Activated B cell treated with CpG ODN at 0.5 μM for 24 hours (primary cell): ENCODE results near the gene MTHFD1. TPM values are rescaled to one million over a fixed set of nuclear protein-coding genes. Genes with fewer than 3 reads are reported as not detected.
A peak's percentile ranks its signal among the peaks of the same experiment; 100 is the strongest.

ENCODE experiments used
- ATAC-seq: fragments of 200-7000 bp; cut with Tn5 transposase; one replicate; pipeline ENCODE4 v1.10.0; 2021; ENCODE audit warnings: low read depth, mild to moderate bottlenecking, moderate library complexity
- CTCF ChIA-PET: fragments of 350-600 bp; sonication (Branson Sonifier 250); formaldehyde crosslinking; loops from one replicate; lab custom pipeline; 2021; ENCODE audit warnings: antibody characterized with exemption; lab: Charles Lee
- POLR2A ChIA-PET: fragments of 350-600 bp; sonication (Branson Sonifier 250); formaldehyde crosslinking; loops from one replicate; lab custom pipeline; 2021; ENCODE audit warnings: antibody characterized with exemption; lab: Charles Lee
- DNase-seq: peaks from one replicate; pipeline ENCODE4 v3.0.0; 2022
- H3K27ac Mint-ChIP-seq: one replicate; pipeline ENCODE4 v1.8.0; 2020; ENCODE audit warnings: mixed read lengths
- H3K27me3 Mint-ChIP-seq: one replicate; pipeline ENCODE4 v1.8.0; 2021; ENCODE audit warnings: mixed read lengths
- H3K36me3 Mint-ChIP-seq: one replicate; pipeline ENCODE4 v1.8.0; 2021; ENCODE audit warnings: low read depth, mixed read lengths
- H3K4me1 Mint-ChIP-seq: one replicate; pipeline ENCODE4 v1.8.0; 2021; ENCODE audit warnings: mixed read lengths
- H3K4me3 Mint-ChIP-seq: one replicate; pipeline ENCODE4 v1.8.0; 2020; ENCODE audit warnings: mild to moderate bottlenecking, mixed read lengths
- H3K9me3 Mint-ChIP-seq: one replicate; pipeline ENCODE4 v1.8.0; 2020; ENCODE audit warnings: mixed read lengths
- CTCF ChIP-seq: fragments of 200-600 bp; IDR thresholded peaks from one replicate; pipeline ENCODE4 v1.8.0; 2022; ENCODE audit warnings: antibody characterized with exemption, mild to moderate bottlenecking
- intact Hi-C: fragments of 100-400 bp; cut with micrococcal nuclease; formaldehyde crosslinking; loops from one replicate; pipeline ENCODE4 v1.15.1; 2024
- total RNA-seq: library from RNA; stranded (reverse); gene quantifications from 2 replicates; pipeline ENCODE4 v1.2.3, GENCODE V29; 2022

Gene MTHFD1
- total RNA-seq, 1 donor from 2014 or later, result 98.4 TPM

- POLR2A ChIA-PET, result no interaction called here
- no peak for DNase-seq
- CTCF ChIA-PET, result interaction anchor here (0.9 to 1.9 kb wide), 3 partner anchors 8 to 78 kb away, joined by 3 to 6 read pairs (median 4); no protein-coding TSS in a partner anchor
- intact Hi-C loops, result no loop called here
- H3K4me3 Mint-ChIP-seq, result no peak overlapping the region
- H3K36me3 Mint-ChIP-seq, result peaks cover 84% of the 10 kb centered on the region
- H3K27ac Mint-ChIP-seq, result peak overlapping the region; percentile 18
- ATAC-seq, result no peak
- no peak for TF ChIP-seq CTCF
- H3K4me1 Mint-ChIP-seq, result no peaks in the 10 kb centered on the region
- no peaks in the 10 kb centered on the region for H3K27me3 Mint-ChIP-seq
- no peaks in the 10 kb centered on the region for H3K9me3 Mint-ChIP-seq
Measured at GRCh38 chr14:64422005-64422404, 33.9 kb downstream of the MTHFD1 start.

DNA sequence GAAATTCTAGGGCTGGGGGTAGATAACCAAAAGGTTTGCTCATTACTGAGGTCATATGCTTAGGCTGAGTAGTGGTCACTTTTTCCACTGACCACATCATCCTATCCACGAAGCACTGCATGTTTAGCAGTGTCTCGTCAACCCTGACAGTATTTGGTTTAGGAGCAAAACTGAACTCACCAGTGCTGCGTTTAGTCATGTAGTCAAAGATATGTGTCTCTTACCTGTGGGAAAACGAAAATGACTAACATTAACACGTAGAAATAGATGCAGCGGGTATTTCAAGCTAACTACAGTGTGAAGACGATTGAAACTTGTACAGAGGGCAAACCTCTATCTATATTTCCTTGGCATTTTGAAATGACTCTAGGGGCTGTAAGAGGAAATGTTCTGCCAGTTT is 34.6 kb downstream of the MTHFD1 start:
- H3K4me1 Mint-ChIP-seq, result no peaks in the 10 kb centered on the region
- POLR2A ChIA-PET, result no interaction called here
- DNase-seq, result no peak
- no peak for TF ChIP-seq CTCF
- H3K4me3 Mint-ChIP-seq, result no peak overlapping the region
- CTCF ChIA-PET, result interaction anchor here (1.9 kb wide), 1 partner anchor 79 kb away, joined by 4 read pairs; no protein-coding TSS in a partner anchor
- intact Hi-C loops, result no loop called here
- no peaks in the 10 kb centered on the region for H3K9me3 Mint-ChIP-seq
- no peak for ATAC-seq
- peaks cover 84% of the 10 kb centered on the region for H3K36me3 Mint-ChIP-seq
- no peak overlapping the region for H3K27ac Mint-ChIP-seq
- no peaks in the 10 kb centered on the region for H3K27me3 Mint-ChIP-seq

DNA sequence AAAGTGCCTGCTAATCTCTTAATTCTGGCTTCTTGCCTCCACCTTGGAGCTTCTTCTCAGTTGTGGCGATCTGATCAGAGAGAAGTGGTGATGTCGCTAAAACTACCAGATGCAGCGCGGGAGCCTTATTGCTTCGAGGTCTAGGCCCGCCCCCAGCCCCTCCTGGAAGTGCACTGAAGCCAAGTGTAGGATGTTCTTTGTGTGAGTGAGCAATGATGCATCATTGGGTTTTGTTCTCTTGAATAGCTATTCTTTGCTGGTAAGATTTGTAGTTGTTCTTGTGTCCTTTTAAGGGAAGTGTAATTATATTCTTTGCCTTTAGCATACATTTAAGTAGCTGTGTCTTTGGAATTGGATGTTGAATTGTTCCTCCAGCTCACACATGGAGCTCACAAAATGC is 35.8 kb downstream of the MTHFD1 start:
- Mint-ChIP-seq H3K27me3 (no peaks in the 10 kb centered on the region), H3K36me3 (peaks cover 83% of the 10 kb centered on the region), H3K4me3 (no peak overlapping the region), H3K27ac (no peak overlapping the region), H3K9me3 (no peaks in the 10 kb centered on the region), H3K4me1 (no peaks in the 10 kb centered on the region)
- no peak for TF ChIP-seq CTCF
- ATAC-seq (no peak), DNase-seq (no peak)
- CTCF ChIA-PET, result interaction anchor here (0.6 kb wide), 1 partner anchor 56 kb away, joined by 3 read pairs; no protein-coding TSS in a partner anchor
- POLR2A ChIA-PET, result interaction anchor here (0.6 kb wide), 1 partner anchor 74 kb away, joined by 5 read pairs; no protein-coding TSS in a partner anchor
- intact Hi-C loops, result no loop called here

- no peak for ATAC-seq
- ChIA-PET POLR2A (interaction anchor here (0.6 kb wide), 2 partner anchors 89 to 881 kb away, joined by 5 to 6 read pairs; no protein-coding TSS in a partner anchor), CTCF (interaction anchor here (10.8 kb wide), 1 partner anchor 43 kb away, joined by 148 read pairs; no protein-coding TSS in a partner anchor)
- intact Hi-C loops, result no loop called here
- Mint-ChIP-seq H3K4me3 (no peak overlapping the region), H3K36me3 (peaks cover 78% of the 10 kb centered on the region), H3K9me3 (no peaks in the 10 kb centered on the region), H3K27me3 (no peaks in the 10 kb centered on the region), H3K4me1 (no peaks in the 10 kb centered on the region), H3K27ac (no peak overlapping the region)
- DNase-seq, result no peak
- TF ChIP-seq CTCF, result no peak
Measured at GRCh38 chr14:64434528-64434927, 46.4 kb downstream of the MTHFD1 start.

- TF ChIP-seq CTCF, result no peak
- H3K27ac Mint-ChIP-seq, result no peak overlapping the region
- H3K36me3 Mint-ChIP-seq, result peaks cover 74% of the 10 kb centered on the region
- no peaks in the 10 kb centered on the region for H3K27me3 Mint-ChIP-seq
- no peak overlapping the region for H3K4me3 Mint-ChIP-seq
- intact Hi-C loops, result no loop called here
- ChIA-PET POLR2A (no interaction called here), CTCF (no interaction called here)
- peaks cover 2% of the 10 kb centered on the region for H3K4me1 Mint-ChIP-seq
- ATAC-seq (no peak), DNase-seq (no peak)
- no peaks in the 10 kb centered on the region for H3K9me3 Mint-ChIP-seq
Measured at GRCh38 chr14:64438181-64438841, 50.2 kb downstream of the MTHFD1 start.
